HepG2 (cell line): ENCODE measurements around the gene TSPAN17. TPM values are rescaled to one million over a fixed set of nuclear protein-coding genes. Genes with fewer than 3 reads are reported as not detected.

Source experiments
- ATAC-seq: fragments of 200-7000 bp; cut with Tn5 transposase; 3 replicates; pipeline ENCODE4 v1.9.1; 2020; ENCODE audit warnings: mild to moderate bottlenecking, moderate library complexity
- BruUV-seq: library from RNA; stranded (reverse); fragments of 400-500 nt; replicated peaks from 2 replicates; lab custom pipeline; 2021; lab: Mats Ljungman, UMichigan
- CTCF ChIA-PET: fragments of 300-600 bp; formaldehyde crosslinking; extraction: SDS; loops from one replicate; lab custom pipeline; 2021; ENCODE audit warnings: low total read pairs, inconsistent platforms, low intra/inter-chr PET ratio; lab: Yijun Ruan, JAX
- POLR2A ChIA-PET: fragments of 350-600 bp; sonication (Branson Sonifier 250); formaldehyde crosslinking; loops from one replicate; lab custom pipeline; 2020; ENCODE audit warnings: antibody characterized with exemption, inconsistent platforms; lab: Yijun Ruan, JAX
- DNase-seq: peaks from one replicate; pipeline ENCODE4 v3.0.0-alpha.2; 2015; ENCODE audit warnings: low spot score
- FAIRE-seq: peaks from 3 replicates; lab custom pipeline; 2011; peaks lifted over from hg19 to GRCh38; lab: Jason Lieb, UNC
- H2AFZ ChIP-seq: one replicate; pipeline ENCODE4 v1.6.1; 2011; ENCODE audit warnings: low read length, inconsistent platforms
- H3K27ac ChIP-seq: fragments of 300-600 bp; 3 replicates; pipeline ENCODE4 v1.8.0; 2011; ENCODE audit warnings: mixed run types, mild to moderate bottlenecking, mixed read lengths, low read length, inconsistent platforms; ENCODE audit not compliant: insufficient read depth; ENCODE audit errors: extremely low read length
- H3K27me3 ChIP-seq, 2 experiments: fragments of 200-600 bp in 1 of 2; 2 replicates in 1 of 2; 3 replicates in 1 of 2; pipeline versions ENCODE4 v1.6.0 to v1.8.0; 2011; ENCODE audit warnings: low read length in 2 of 2, mild to moderate bottlenecking in 2 of 2, moderate library complexity in 2 of 2, inconsistent platforms in 1 of 2; ENCODE audit not compliant: insufficient read depth in 2 of 2, control insufficient read depth in 1 of 2
- H3K36me3 ChIP-seq, 2 experiments: fragments of 200-600 bp in 1 of 2; replicated peaks in 1 of 2; 2 replicates in 1 of 2; 3 replicates in 1 of 2; pipeline versions ENCODE4 v1.5.1 to v1.8.0; 2011; ENCODE audit warnings: low read length in 2 of 2, inconsistent platforms in 1 of 2; ENCODE audit not compliant: insufficient read depth in 2 of 2, control insufficient read depth in 1 of 2
- H3K4me1 ChIP-seq: 2 replicates; pipeline ENCODE4 v1.5.1; 2012; ENCODE audit warnings: low read length, inconsistent platforms; ENCODE audit not compliant: insufficient read depth
- H3K4me2 ChIP-seq: 2 replicates; pipeline ENCODE4 v1.6.0; 2011; ENCODE audit warnings: low read depth, low read length, inconsistent platforms
- H3K4me3 ChIP-seq, 3 experiments: fragments of 200-600 bp in 1 of 3; sonication (generic), shearing (Covaris generic) in 1 of 3; replicated peaks in 1 of 3; 2 replicates each; pipeline ENCODE4 v1.5.1; 2011 to 2016; ENCODE audit warnings: low read length in 3 of 3, inconsistent platforms in 2 of 3, low read depth in 2 of 3, mild to moderate bottlenecking in 2 of 3, control low read depth in 1 of 3, mixed read lengths in 1 of 3; ENCODE audit not compliant: insufficient read depth in 1 of 3
- H3K79me2 ChIP-seq: one replicate; pipeline ENCODE4 v1.6.1; 2011; ENCODE audit warnings: low read length, inconsistent platforms; ENCODE audit not compliant: insufficient read depth
- H3K9ac ChIP-seq: 2 replicates; pipeline ENCODE4 v1.6.0; 2011; ENCODE audit warnings: mild to moderate bottlenecking, low read depth, low read length, inconsistent platforms; ENCODE audit not compliant: insufficient read depth
- H3K9me3 ChIP-seq: 2 replicates; pipeline ENCODE4 v1.5.1; 2012; ENCODE audit warnings: mild to moderate bottlenecking, low read length
- H4K20me1 ChIP-seq: 2 replicates; pipeline ENCODE4 v1.6.0; 2011; ENCODE audit warnings: inconsistent platforms, mild to moderate bottlenecking, low read length, moderate library complexity; ENCODE audit not compliant: insufficient read depth
- CEBPB ChIP-seq: IDR thresholded peaks from 2 replicates; pipeline ENCODE4 v1.6.1; 2011; ENCODE audit warnings: low read depth, low read length, improper control_type of control experiment, borderline replicate concordance
- ETV6 ChIP-seq: sonication (generic); formaldehyde crosslinking; conservative IDR thresholded peaks from 2 replicates; pipeline ENCODE4 v1.4.0; 2020; ENCODE audit warnings: missing genetic modification reagents
- KDM3A ChIP-seq: IDR thresholded peaks from 2 replicates; pipeline ENCODE4 v1.6.1; 2018; ENCODE audit warnings: low read depth, missing compliant biosample characterization
- LBX2 ChIP-seq: sonication (generic); formaldehyde crosslinking; IDR thresholded peaks from 2 replicates; pipeline ENCODE4 v1.5.0; 2020; ENCODE audit warnings: missing genetic modification reagents, mild to moderate bottlenecking, borderline replicate concordance
- TBL1XR1 ChIP-seq: fragments of 150-350 bp; IDR thresholded peaks from 2 replicates; pipeline ENCODE4 v1.6.1; 2014; ENCODE audit warnings: borderline replicate concordance, low read length; ENCODE audit not compliant: partially characterized antibody
- ZBTB14 ChIP-seq: sonication (generic); formaldehyde crosslinking; IDR thresholded peaks from 2 replicates; pipeline ENCODE4 v1.4.0; 2020; ENCODE audit warnings: missing genetic modification reagents
- ZMAT5 ChIP-seq: sonication (generic); formaldehyde crosslinking; IDR thresholded peaks from 2 replicates; pipeline ENCODE4 v1.5.0; 2020; ENCODE audit warnings: mild to moderate bottlenecking, low read depth, missing genetic modification reagents, borderline replicate concordance
- ZNF333 ChIP-seq: sonication (generic); formaldehyde crosslinking; IDR thresholded peaks from 2 replicates; pipeline ENCODE4 v1.4.0; 2020; ENCODE audit warnings: mild to moderate bottlenecking, missing genetic modification reagents, borderline replicate concordance
- ZNF432 ChIP-seq: sonication (generic); formaldehyde crosslinking; IDR thresholded peaks from 2 replicates; pipeline ENCODE4 v1.5.0; 2020; ENCODE audit warnings: missing genetic modification reagents, mild to moderate bottlenecking, borderline replicate concordance
- ZNF512B ChIP-seq: sonication (generic); formaldehyde crosslinking; IDR thresholded peaks from 2 replicates; pipeline ENCODE4 v1.5.1; 2020; ENCODE audit warnings: missing genetic modification reagents, mild to moderate bottlenecking, borderline replicate concordance
- ZNF547 ChIP-seq: sonication (generic); formaldehyde crosslinking; IDR thresholded peaks from 2 replicates; pipeline ENCODE4 v1.5.1; 2020; ENCODE audit warnings: mild to moderate bottlenecking, missing genetic modification reagents
- ZNF577 ChIP-seq: sonication (generic); formaldehyde crosslinking; IDR thresholded peaks from 2 replicates; pipeline ENCODE4 v1.4.0; 2020; ENCODE audit warnings: mild to moderate bottlenecking, low read depth, missing genetic modification reagents, borderline replicate concordance
- ZNF609 ChIP-seq: sonication (generic); formaldehyde crosslinking; IDR thresholded peaks from 2 replicates; pipeline ENCODE4 v1.4.0; 2020; ENCODE audit warnings: mild to moderate bottlenecking, missing genetic modification reagents, borderline replicate concordance
- WGBS: methylation state at CpG from one replicate; pipeline ENCODE4 v1.1.6; 2017; ENCODE audit warnings: low lambda C conversion rate; 5-methylcytosine and 5-hydroxymethylcytosine counted together
- in situ Hi-C: cut with HindIII; loops from 2 replicates; pipeline ENCODE4 v1.10.0; 2017; ENCODE audit warnings: low pct_unique_long_range_greater_than_20kb; ENCODE audit not compliant: extremely low pct_ligation_motif_present
- intact Hi-C: fragments of 100-400 bp; cut with micrococcal nuclease; formaldehyde crosslinking; loops from one replicate; pipeline ENCODE4 v1.10.0; 2022; ENCODE audit not compliant: unreplicated experiment
- polyA plus RNA-seq, 8 experiments: library from polyadenylated mRNA; depleted of rRNA in 3 of 8; stranded (reverse) in 7 of 8; unstranded in 1 of 8; fragments of >200 nt; fragmentation: Illumina TruSeq in 4 of 8; extraction: Trizol in 4 of 8; gene quantifications; 2 replicates each; pipeline versions ENCODE4 v1.2.1 to v1.2.3, GENCODE V29; 2011 to 2016; ENCODE audit warnings: low read depth in 4 of 8, missing spikeins in 1 of 8, mixed read lengths in 1 of 8; ENCODE audit not compliant: insufficient read depth in 1 of 8
- total RNA-seq, 5 experiments: library from RNA; depleted of rRNA; stranded (reverse); fragments of >200 nt; fragmentation: Illumina TruSeq; extraction: Trizol; gene quantifications; 2 replicates each; pipeline ENCODE4 v1.2.3, GENCODE V29; 2016; ENCODE audit warnings: low read depth in 1 of 5

Gene TSPAN17
- total and polyA plus RNA-seq, 2 of the 13 experiments (the other 11 are each of a cell fraction or from before 2014, with no cell fraction given) = 11.5 to 15.0 TPM

GRCh38 chr5:176654856-176655255 is 7.6 kb downstream of the TSPAN17 start:
- no peaks in the 10 kb centered on the region; a peak in 1 of 5 replicates for H3K36me3 ChIP-seq
- no peak for TF ChIP-seq ZMAT5
- TF ChIP-seq ZNF432 = no peak
- TF ChIP-seq CEBPB = no peak
- TF ChIP-seq ZNF577 (CRISPR knock-in tag) = no peak
- no peak for TF ChIP-seq ETV6 (CRISPR knock-in tag)
- TF ChIP-seq ZNF512B (CRISPR knock-in tag) = no peak
- TF ChIP-seq ZNF547 (CRISPR knock-in tag) = no peak
- TF ChIP-seq LBX2 (CRISPR knock-in tag) = no peak
- no peak for TF ChIP-seq ZBTB14
- no peak for TF ChIP-seq TBL1XR1
- TF ChIP-seq ZNF609 = no peak
- TF ChIP-seq KDM3A (CRISPR knock-in tag) = no peak
- TF ChIP-seq ZNF333 (CRISPR knock-in tag) = no peak
- H3K4me1 ChIP-seq = peaks cover 14% of the 10 kb centered on the region
- CTCF ChIA-PET = no interaction called here
- H3K9ac ChIP-seq = no peak overlapping the region
- BruUV-seq = no TSS peak
- FAIRE-seq (no peak), DNase-seq (no peak), ATAC-seq (no peak)
- POLR2A ChIA-PET = no interaction called here
- no peak overlapping the region for H2AFZ ChIP-seq
- H3K27ac ChIP-seq = no peak overlapping the region
- H3K9me3 ChIP-seq = no peaks in the 10 kb centered on the region
- no peaks in the 10 kb centered on the region for H3K79me2 ChIP-seq
- in situ Hi-C loops = no loop called here
- H3K4me2 ChIP-seq = no peak overlapping the region
- WGBS = 90% methylated on average over 2 of the region's 14 CpGs
- no peak overlapping the region for H3K4me3 ChIP-seq
- H3K27me3 ChIP-seq = no peaks in the 10 kb centered on the region
- intact Hi-C loops = loop anchor here (5.0 kb wide), 1 partner anchor 157 kb away; the partner anchor contains the start of gene UNC5A
- H4K20me1 ChIP-seq = no peaks in the 10 kb centered on the region
